Skin of body (tissue), 2 donors: ENCODE data around the gene NWD2. TPM values are rescaled to one million over a fixed set of nuclear protein-coding genes. Genes with fewer than 3 reads are reported as not detected.

ENCODE experiments used
- small RNA-seq: library from RNA; depleted of rRNA; stranded (forward); fragments of <200 nt; gene quantifications from one replicate; pipeline ENCODE3, GENCODE V24; 2014; ENCODE audit warnings: low replicate concordance
- total RNA-seq: library from RNA; depleted of rRNA; stranded (reverse); fragments of >200 nt; gene quantifications from one replicate; pipeline ENCODE4 v1.2.3, GENCODE V29; 2014

NWD2 gene
- total RNA-seq, 1 donor from 2014 or later = 0.30 TPM

Small RNA genes lying within 50 kb of the gene (small RNA-seq; reads per million reads assigned to genes)
- gene MIR4801 = not detected
